ENCODE results near the gene C1QTNF5. TPM values are rescaled to one million over a fixed set of nuclear protein-coding genes. Genes with fewer than 3 reads are reported as not detected.

The C1QTNF5 gene
- polyA plus RNA-seq, 1 donor from 2014 or later = not detected

- Histone ChIP-seq H3K27me3 (ENCODE audit: insufficient read depth, low read depth, low read length) (peaks cover 21% of the 10 kb centered on the region), H2AFZ (ENCODE audit: low read depth, low read length) (no peak overlapping the region), H3K9me3 (ENCODE audit: low read length) (no peaks in the 10 kb centered on the region), H4K20me1 (ENCODE audit: insufficient read depth) (no peaks in the 10 kb centered on the region), H3K9me2 (ENCODE audit: insufficient read depth, low read length) (no peaks in the 10 kb centered on the region), H3K4me2 (ENCODE audit: low read length) (no peak overlapping the region), H3K4me3 (ENCODE audit: low read length) (no peak overlapping the region), H3K9ac (ENCODE audit: low read length) (no peak overlapping the region), H3K27ac (ENCODE audit: low read length) (no peak overlapping the region), H3K36me3 (ENCODE audit: insufficient read depth, low read length) (no peaks in the 10 kb centered on the region), H3F3A (ENCODE audit: insufficient read depth, low read length, poor library complexity, severe bottlenecking) (no peaks in the 10 kb centered on the region), H3K79me2 (replicated peaks; ENCODE audit: insufficient read depth, low read length) (no peaks in the 10 kb centered on the region)
- TF ChIP-seq CTCF (IDR thresholded peaks at IDR 0.05; ENCODE audit: poor library complexity, severe bottlenecking) = no peak
- TF ChIP-seq POLR2AphosphoS5 (IDR thresholded peaks at IDR 0.05) = no peak
- TF ChIP-seq SMC3 (conservative IDR thresholded peaks at IDR 0.05; ENCODE audit: poor library complexity) = no peak
- no peak for TF ChIP-seq REST (IDR thresholded peaks at IDR 0.05; ENCODE audit: borderline replicate concordance)
- no peak for TF ChIP-seq EP300 (conservative IDR thresholded peaks at IDR 0.05; ENCODE audit: poor library complexity, severe bottlenecking)
- no peak for TF ChIP-seq EZH2 (IDR thresholded peaks at IDR 0.05; ENCODE audit: borderline replicate concordance, insufficient read depth, low read length, poor library complexity, severe bottlenecking)
- no peak for TF ChIP-seq RAD21 (conservative IDR thresholded peaks at IDR 0.05)
- no peak for TF ChIP-seq TAF1 (IDR thresholded peaks at IDR 0.05; ENCODE audit: low read depth)
- TF ChIP-seq MXI1 (conservative IDR thresholded peaks at IDR 0.05; ENCODE audit: poor library complexity, severe bottlenecking) = no peak
Measured at GRCh38 chr11:119320240-119320775, 20.4 kb downstream of the C1QTNF5 start.

GRCh38 chr11:119319700-119320239, 20.9 kb downstream of the C1QTNF5 start:
- Histone ChIP-seq H3K27me3 (ENCODE audit: insufficient read depth, low read depth, low read length) (peaks cover 25% of the 10 kb centered on the region), H3K79me2 (replicated peaks; ENCODE audit: insufficient read depth, low read length) (no peaks in the 10 kb centered on the region), H3K4me3 (ENCODE audit: low read length) (no peak overlapping the region), H3K4me2 (ENCODE audit: low read length) (no peak overlapping the region), H2AFZ (ENCODE audit: low read depth, low read length) (no peak overlapping the region), H4K20me1 (ENCODE audit: insufficient read depth) (no peaks in the 10 kb centered on the region), H3K36me3 (ENCODE audit: insufficient read depth, low read length) (no peaks in the 10 kb centered on the region), H3K9me3 (ENCODE audit: low read length) (no peaks in the 10 kb centered on the region), H3K27ac (ENCODE audit: low read length) (no peak overlapping the region), H3F3A (ENCODE audit: insufficient read depth, low read length, poor library complexity, severe bottlenecking) (no peaks in the 10 kb centered on the region), H3K9me2 (ENCODE audit: insufficient read depth, low read length) (no peaks in the 10 kb centered on the region), H3K9ac (ENCODE audit: low read length) (no peak overlapping the region)
- no peak for TF ChIP-seq EP300 (conservative IDR thresholded peaks at IDR 0.05; ENCODE audit: poor library complexity, severe bottlenecking)
- TF ChIP-seq CTCF (IDR thresholded peaks at IDR 0.05; ENCODE audit: poor library complexity, severe bottlenecking) = no peak
- TF ChIP-seq RAD21 (conservative IDR thresholded peaks at IDR 0.05) = no peak
- TF ChIP-seq SMC3 (conservative IDR thresholded peaks at IDR 0.05; ENCODE audit: poor library complexity) = no peak
- no peak for TF ChIP-seq REST (IDR thresholded peaks at IDR 0.05; ENCODE audit: borderline replicate concordance)
- TF ChIP-seq POLR2AphosphoS5 (IDR thresholded peaks at IDR 0.05) = no peak
- TF ChIP-seq TAF1 (IDR thresholded peaks at IDR 0.05; ENCODE audit: low read depth) = no peak
- no peak for TF ChIP-seq EZH2 (IDR thresholded peaks at IDR 0.05; ENCODE audit: borderline replicate concordance, insufficient read depth, low read length, poor library complexity, severe bottlenecking)
- TF ChIP-seq MXI1 (conservative IDR thresholded peaks at IDR 0.05; ENCODE audit: poor library complexity, severe bottlenecking) = no peak
